Adrenal gland (tissue), 12 donors: ENCODE data around the gene INF2. TPM values are rescaled to one million over a fixed set of nuclear protein-coding genes. Genes with fewer than 3 reads are reported as not detected.
"Not testable (repeated sequence)": the region's sequence is repeated elsewhere in the genome, so short reads cannot be mapped to it uniquely, and the experiment has no call there.

ENCODE experiments used
- DNase-seq, 7 donors: peaks; one replicate each; pipeline ENCODE4 v3.0.0-alpha.2; 2019 to 2020
- H3K27ac ChIP-seq, 5 donors: fragments of 200-600 bp; sonication (generic) in 4 of 5; 1 replicate in 3 of 5; 2 replicates in 2 of 5; pipeline versions ENCODE4 v1.5.1 to v1.8.0; 2016 to 2020; ENCODE audit warnings: mild to moderate bottlenecking in 1 of 5
- H3K27me3 ChIP-seq: fragments of 200-600 bp; 2 replicates; pipeline ENCODE4 v1.8.0; 2021
- H3K36me3 ChIP-seq, 2 donors: fragments of 200-600 bp; replicated peaks in 1 of 2; 1 replicate in 1 of 2; 2 replicates in 1 of 2; pipeline versions ENCODE4 v1.5.1 to v1.8.0; 2018 to 2022
- H3K4me1 ChIP-seq, 2 donors: fragments of 200-600 bp; replicated peaks in 1 of 2; 1 replicate in 1 of 2; 2 replicates in 1 of 2; pipeline versions ENCODE4 v1.5.1 to v1.8.0; 2018 to 2021
- H3K4me3 ChIP-seq, 4 donors: fragments of 200-600 bp; sonication (generic) in 3 of 4; one replicate each; pipeline ENCODE4 v1.5.1; 2016 to 2018
- H3K9me3 ChIP-seq, 3 donors: fragments of 200-600 bp; sonication (generic) in 1 of 3; replicated peaks in 1 of 3; 1 replicate in 2 of 3; 2 replicates in 1 of 3; pipeline versions ENCODE4 v1.5.1 to v1.8.0; 2016 to 2021
- CTCF ChIP-seq, 6 experiments: fragments of 450-650 bp in 4 of 6; fragments of 200-600 bp in 2 of 6; sonication (generic) in 1 of 6; IDR thresholded peaks; 1 replicate in 5 of 6; 2 replicates in 1 of 6; pipeline versions ENCODE4 v1.5.1 to v1.8.0; 2016 to 2021; ENCODE audit warnings: antibody characterized with exemption in 6 of 6, mild to moderate bottlenecking in 2 of 6, moderate library complexity in 1 of 6
- POLR2A ChIP-seq, 2 donors: fragments of 450-650 bp; IDR thresholded peaks; one replicate each; pipeline ENCODE4 v1.6.1; 2017; ENCODE audit warnings: antibody characterized with exemption in 2 of 2, mild to moderate bottlenecking in 2 of 2, moderate library complexity in 1 of 2
- WGBS, 4 donors: extraction: QIAGEN DNeasy Blood & Tissue Kit in 2 of 4; methylation state at CpG; one replicate each; pipeline versions ENCODE4 v1.1.5 to v1.1.7; 2013 to 2017; 5-methylcytosine and 5-hydroxymethylcytosine counted together
- intact Hi-C, 2 donors: fragments of 100-400 bp; cut with DNase I; formaldehyde crosslinking; loops; one replicate each; pipeline versions ENCODE4 v1.14.1 to v1.15.0; 2022 to 2023
- polyA plus RNA-seq, 3 donors: library from polyadenylated mRNA; stranded (reverse); fragments of 200-250 nt in 2 of 3; fragments of 350-450 nt in 1 of 3; fragmentation: Illumina TruSeq in 1 of 3; extraction: RNeasy Lipid Tissue Mini Kit (QIAGEN cat#74804) in 1 of 3; gene quantifications; one replicate each; pipeline ENCODE4 v1.2.3, GENCODE V29; 2013 to 2014
- total RNA-seq, 9 donors: library from RNA; depleted of rRNA in 4 of 9; stranded (reverse); fragments of >200 nt in 4 of 9; fragments of 120-200 nt in 1 of 9; fragmentation: NEBNext Ultra II Directional in 1 of 9; extraction: Animal tissue kit (Norgen Biotek cat#: 25700) in 1 of 9; gene quantifications; one replicate each; pipeline versions ENCODE4 v1.1.0 to v1.2.4, GENCODE V29; 2013 to 2023
- donor health status: healthy with polysubstance abuse.
- donor health status: Bipolar disorder and iron deficiency.
- donor health status: DM: yes; HTN: yes; CAD: no.
- donor health status: DM: no; HTN: no; CAD: no.
- donor health status: DM: no; HTN: no; CAD: no.
- donor health status: DM: yes; HTN: yes; CAD: no.

The INF2 gene
- total and polyA plus RNA-seq, 12 donors = 8.4 to 217 (median 62.0) TPM

DNA sequence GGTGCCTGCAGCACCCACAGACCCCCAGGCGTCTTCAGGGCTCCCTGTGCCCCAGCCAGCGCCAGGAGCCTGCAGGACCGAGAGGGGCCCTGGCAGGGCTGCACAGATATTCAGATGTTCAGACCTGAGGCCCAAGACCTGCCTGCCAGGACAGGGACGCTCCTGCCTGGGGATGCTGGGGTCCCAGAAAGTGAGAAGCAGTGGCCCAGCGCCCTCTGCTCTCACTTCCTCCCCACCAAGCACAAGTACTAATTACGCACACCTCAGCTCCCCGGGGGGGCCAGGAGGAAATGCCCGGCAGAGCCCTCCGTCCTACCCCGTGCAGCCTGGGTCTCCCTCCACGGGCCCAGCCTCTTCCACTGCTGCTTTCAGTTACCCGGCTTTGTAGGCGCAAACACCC lies 28.8 kb upstream of the INF2 start:
- H3K9me3 ChIP-seq = no peaks in the 10 kb centered on the region
- no peak overlapping the region for H3K27ac ChIP-seq
- no peak for DNase-seq
- no peaks in the 10 kb centered on the region for H3K4me1 ChIP-seq
- H3K27me3 ChIP-seq = peaks cover 7% of the 10 kb centered on the region
- no peaks in the 10 kb centered on the region for H3K36me3 ChIP-seq
- TF ChIP-seq POLR2A (IDR thresholded peaks at IDR 0.05) (no peak), CTCF (IDR thresholded peaks at IDR 0.05) (no peak)
- 71 to 75% (median 73%) methylated on average over 10 to 13 of the region's 13 CpGs for WGBS, 4 donors
- no peak overlapping the region for H3K4me3 ChIP-seq
- intact Hi-C loops = no loop called here

DNA sequence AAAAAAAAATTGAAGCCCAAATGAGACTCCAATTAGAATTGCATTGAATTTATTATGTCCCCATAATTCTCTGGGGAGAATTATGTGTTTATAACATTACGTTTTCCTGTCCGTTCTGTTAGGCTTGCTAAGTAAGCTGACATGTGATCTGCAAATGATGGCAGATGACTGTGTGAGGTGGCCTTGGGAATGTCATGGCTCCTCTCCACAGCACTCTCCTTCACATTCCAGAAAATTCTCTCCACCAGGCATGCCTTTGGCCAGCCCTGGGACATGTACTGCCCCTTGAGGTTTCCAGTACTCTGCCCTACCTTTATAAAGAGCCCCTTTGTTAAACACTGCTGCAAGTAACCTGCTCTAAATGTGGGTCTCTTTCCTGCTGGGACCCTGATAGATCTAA lies 28.3 kb upstream of the INF2 start:
- Histone ChIP-seq H3K27me3 (peaks cover 7% of the 10 kb centered on the region), H3K36me3 (no peaks in the 10 kb centered on the region), H3K4me3 (no peak overlapping the region), H3K27ac (no peak overlapping the region), H3K4me1 (no peaks in the 10 kb centered on the region), H3K9me3 (no peaks in the 10 kb centered on the region)
- no peak for DNase-seq
- intact Hi-C loops = no loop called here
- 62 to 80% (median 68%) methylated on average over 2 of the region's 2 CpGs for WGBS, 4 donors
- TF ChIP-seq POLR2A (IDR thresholded peaks at IDR 0.05) (no peak), CTCF (IDR thresholded peaks at IDR 0.05) (no peak)

DNA sequence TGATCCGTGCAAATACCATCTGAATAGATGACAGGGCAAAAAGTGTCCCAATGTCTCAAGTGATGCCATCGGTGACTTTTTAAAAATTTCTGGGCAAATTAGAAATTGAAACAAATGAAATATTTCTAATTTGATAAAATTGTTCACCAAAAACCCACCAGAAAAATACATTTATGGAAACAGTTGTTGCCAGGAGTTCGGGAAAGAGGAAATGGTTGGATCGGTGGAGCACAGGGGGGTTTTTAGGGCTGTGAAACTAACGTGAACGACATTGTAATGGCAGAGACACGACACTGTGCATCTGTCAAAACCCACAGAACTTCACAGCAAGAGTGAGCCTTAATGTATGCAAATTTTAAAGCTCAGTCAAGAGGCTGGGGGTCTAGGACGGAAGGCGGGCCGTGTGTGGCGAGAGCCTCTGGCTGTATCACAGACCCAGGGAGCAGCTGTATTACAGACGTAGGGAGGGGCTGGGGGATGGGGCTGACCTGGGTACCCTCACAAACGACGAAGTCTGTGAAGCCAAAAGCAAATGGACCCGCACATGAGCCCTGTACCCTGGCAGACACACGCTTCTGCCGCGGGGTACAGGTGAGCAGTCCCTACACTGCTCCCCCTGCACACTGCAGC lies 27.8 kb upstream of the INF2 start:
- H3K27me3 ChIP-seq, H3K9me3 ChIP-seq, H3K36me3 ChIP-seq, intact Hi-C loops, H3K4me3 ChIP-seq, H3K27ac ChIP-seq, H3K4me1 ChIP-seq, DNase-seq: not testable (repeated sequence)
- 77 to 87% (median 84%) methylated on average over 12 to 18 of the region's 18 CpGs for WGBS, 4 donors

GRCh38 chr14:104662472-104662871 lies 26.9 kb upstream of the INF2 start:
- H3K4me1 ChIP-seq, H3K27ac ChIP-seq, H3K4me3 ChIP-seq, H3K36me3 ChIP-seq, H3K9me3 ChIP-seq, intact Hi-C loops, H3K27me3 ChIP-seq, DNase-seq: not testable (repeated sequence)
- WGBS, 4 donors = 87 to 94% (median 93%) methylated on average over 12 to 18 of the region's 18 CpGs

DNA sequence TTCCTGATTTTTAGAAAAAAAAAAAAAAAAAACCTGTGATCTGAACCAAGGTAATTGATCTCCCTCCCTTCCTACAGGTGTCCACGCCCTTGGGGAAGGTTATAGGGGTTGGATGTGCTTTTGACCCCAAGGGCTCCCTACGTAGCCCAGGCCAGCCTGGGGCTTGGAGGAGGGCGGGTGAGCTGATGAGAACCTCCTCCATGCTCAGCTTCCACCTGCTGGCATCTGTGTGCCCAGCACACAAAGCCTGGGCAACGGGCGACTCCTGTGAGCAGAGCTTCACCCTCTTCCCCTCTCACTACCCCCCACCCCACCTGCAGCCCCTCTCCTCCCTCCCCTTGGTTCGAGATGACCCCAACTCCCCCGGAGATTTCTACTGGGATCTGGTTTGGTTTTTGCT lies 25.3 kb upstream of the INF2 start:
- DNase-seq = no peak
- H3K27ac ChIP-seq = no peak overlapping the region
- no peaks in the 10 kb centered on the region for H3K36me3 ChIP-seq
- no peak overlapping the region for H3K4me3 ChIP-seq
- peaks cover 7% of the 10 kb centered on the region for H3K27me3 ChIP-seq
- TF ChIP-seq CTCF (IDR thresholded peaks at IDR 0.05) = no peak
- no peak for TF ChIP-seq POLR2A (IDR thresholded peaks at IDR 0.05)
- 69 to 82% (median 80%) methylated on average over 5 to 7 of the region's 7 CpGs for WGBS, 4 donors
- H3K9me3 ChIP-seq = no peaks in the 10 kb centered on the region
- H3K4me1 ChIP-seq = no peaks in the 10 kb centered on the region
- intact Hi-C loops = no loop called here
